ENCODE results near the gene HSPA9. TPM values are rescaled to one million over a fixed set of nuclear protein-coding genes. Genes with fewer than 3 reads are reported as not detected.

HSPA9 gene
- total RNA-seq, 3 donors from 2014 or later: 170 to 182 (median 173) TPM

GRCh38 chr5:138615461-138615860 lies 40.3 kb upstream of the HSPA9 start:
- intact Hi-C loops (cut with DNase I, micrococcal nuclease): no loop called here
- ATAC-seq: no peak

GRCh38 chr5:138611678-138612218 lies 36.5 kb upstream of the HSPA9 start:
- intact Hi-C loops (cut with DNase I, micrococcal nuclease): no loop called here
- Histone ChIP-seq H3K36me3 (ENCODE audit: low read depth) (no peaks in the 10 kb centered on the region), H3K9me3 (no peaks in the 10 kb centered on the region), H3K4me1 (ENCODE audit: low read depth) (no peaks in the 10 kb centered on the region), H3K4me3 (no peak overlapping the region)
- DNase-seq (no peak), ATAC-seq (no peak)
- TF ChIP-seq CTCF (IDR thresholded peaks at IDR 0.05): no peak

More at GRCh38 chr5:138615461-138615860, 40.3 kb upstream of the HSPA9 start:
- H3K9me3 ChIP-seq: no peaks in the 10 kb centered on the region
- DNase-seq: no peak
- no peaks in the 10 kb centered on the region for H3K36me3 ChIP-seq (ENCODE audit: low read depth)
- no peak for TF ChIP-seq CTCF (IDR thresholded peaks at IDR 0.05)
- no peaks in the 10 kb centered on the region for H3K4me1 ChIP-seq (ENCODE audit: low read depth)
- no peak overlapping the region for H3K4me3 ChIP-seq

GRCh38 chr5:138610918-138611677 lies 35.9 kb upstream of the HSPA9 start:
- intact Hi-C loops (cut with DNase I, micrococcal nuclease): no loop called here
- Histone ChIP-seq H3K36me3 (ENCODE audit: low read depth) (no peaks in the 10 kb centered on the region), H3K4me3 (no peak overlapping the region), H3K9me3 (no peaks in the 10 kb centered on the region), H3K4me1 (ENCODE audit: low read depth) (no peaks in the 10 kb centered on the region)
- TF ChIP-seq CTCF (IDR thresholded peaks at IDR 0.05): no peak
- ATAC-seq (no peak), DNase-seq (no peak)

GRCh38 chr5:138610415-138610917 lies 35.3 kb upstream of the HSPA9 start:
- ATAC-seq: no peak
- H3K4me3 ChIP-seq: no peak overlapping the region
- intact Hi-C loops (cut with DNase I, micrococcal nuclease): no loop called here

GRCh38 chr5:138606378-138607064 lies 31.3 kb upstream of the HSPA9 start:
- no peak for ATAC-seq
- Histone ChIP-seq H3K36me3 (ENCODE audit: low read depth) (no peaks in the 10 kb centered on the region), H3K4me3 (no peak overlapping the region), H3K4me1 (ENCODE audit: low read depth) (no peaks in the 10 kb centered on the region), H3K9me3 (no peaks in the 10 kb centered on the region)
- DNase-seq: no peak
- intact Hi-C loops (cut with DNase I, micrococcal nuclease): no loop called here
- no peak for TF ChIP-seq CTCF (IDR thresholded peaks at IDR 0.05)

More at GRCh38 chr5:138610415-138610917, 35.3 kb upstream of the HSPA9 start:
- no peaks in the 10 kb centered on the region for H3K9me3 ChIP-seq
- H3K4me1 ChIP-seq (ENCODE audit: low read depth): no peaks in the 10 kb centered on the region
- no peak for TF ChIP-seq CTCF (IDR thresholded peaks at IDR 0.05)
- H3K36me3 ChIP-seq (ENCODE audit: low read depth): no peaks in the 10 kb centered on the region
- no peak for DNase-seq

Measured in mucosa of descending colon (tissue), 3 donors.